CD4-positive, alpha-beta T cell treated with Interleukin-4 for 4 hours (primary cell): ENCODE results near the gene PSORS1C1.

Experiments used
- DNase-seq: peaks from one replicate; pipeline ENCODE4 v3.0.0-alpha.2; 2020

Gene PSORS1C1

DNA sequence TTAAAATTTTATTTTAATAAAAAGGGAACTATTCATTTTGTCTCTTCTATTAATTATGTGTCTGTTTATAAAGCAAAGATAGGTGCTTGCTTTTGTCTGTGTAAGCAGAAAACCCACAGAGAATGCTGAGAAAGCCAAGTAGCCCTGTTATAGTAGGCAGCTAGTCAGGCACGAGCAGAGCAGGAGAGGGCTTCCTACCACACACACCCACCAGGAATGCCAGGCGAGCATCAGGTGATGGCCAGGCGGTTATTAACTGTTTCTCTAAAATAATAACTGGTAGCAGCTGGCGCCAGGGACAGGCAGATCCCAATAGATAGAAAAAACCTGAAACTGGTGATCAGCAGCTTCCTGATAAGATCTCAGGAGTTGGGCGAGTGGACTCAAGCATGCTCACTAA is 17.9 kb upstream of the PSORS1C1 start:
- no peak for DNase-seq

DNA sequence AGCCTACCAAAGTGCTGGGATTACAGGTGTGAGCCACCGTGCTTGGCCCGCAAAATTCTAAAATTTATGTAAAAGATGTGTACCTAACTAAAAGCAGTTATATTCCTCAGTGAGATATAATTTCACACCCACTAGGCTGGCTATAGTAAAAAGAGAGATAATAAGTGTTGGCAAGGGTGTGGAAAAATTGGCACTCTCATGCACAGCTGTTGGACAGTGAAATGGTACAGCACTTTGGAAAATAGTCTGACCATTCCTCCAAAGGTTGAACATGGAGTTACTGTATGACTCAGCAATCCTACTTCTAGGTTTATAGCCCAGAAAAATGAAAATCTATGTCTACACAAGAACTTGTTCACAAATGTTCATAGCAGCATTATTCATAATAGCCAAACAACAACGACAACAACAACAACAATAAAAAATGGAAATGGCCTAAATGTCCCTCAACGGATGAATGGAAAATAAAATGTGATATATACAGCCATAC is 16.1 kb upstream of the PSORS1C1 start:
- no peak for DNase-seq

DNA sequence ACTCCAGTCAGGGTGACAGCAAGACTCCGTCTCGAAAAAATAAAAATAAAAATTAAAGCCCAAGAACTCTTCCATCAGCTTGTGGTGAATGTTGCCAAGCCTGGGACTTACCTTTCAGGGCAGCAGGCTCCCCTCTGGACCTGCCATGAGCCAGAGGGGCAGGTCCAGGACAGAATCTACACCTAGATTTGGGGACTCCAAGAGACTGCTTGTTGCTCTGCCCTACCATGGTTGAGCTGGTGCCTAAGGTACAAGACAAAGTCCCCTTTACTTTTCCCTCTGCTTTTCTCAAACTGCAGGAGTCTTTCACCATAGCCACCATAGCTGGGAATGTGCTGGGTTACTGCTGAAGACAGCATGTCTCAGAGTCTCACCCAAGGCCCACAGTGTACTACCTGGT is 11.5 kb upstream of the PSORS1C1 start:
- DNase-seq, result no peak

DNA sequence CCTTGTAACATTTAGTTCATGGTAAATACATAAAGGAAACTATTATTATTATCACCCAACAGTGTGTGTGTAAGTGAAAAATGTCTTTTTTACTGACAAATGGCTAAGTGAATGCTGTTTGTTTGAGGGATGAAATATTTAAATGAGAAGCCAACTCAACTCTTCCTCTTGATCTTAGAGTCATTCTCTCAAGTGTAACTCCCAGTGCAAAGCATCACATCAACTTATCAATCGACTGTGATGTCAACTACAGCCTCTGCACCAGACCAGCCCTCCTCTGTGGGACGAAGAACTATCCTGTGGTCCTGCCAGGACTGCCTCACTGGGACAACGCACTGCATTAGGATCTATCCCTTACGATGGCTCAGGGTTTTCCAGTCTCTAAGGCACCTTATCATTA is 7.5 kb upstream of the PSORS1C1 start:
- no peak for DNase-seq

DNA sequence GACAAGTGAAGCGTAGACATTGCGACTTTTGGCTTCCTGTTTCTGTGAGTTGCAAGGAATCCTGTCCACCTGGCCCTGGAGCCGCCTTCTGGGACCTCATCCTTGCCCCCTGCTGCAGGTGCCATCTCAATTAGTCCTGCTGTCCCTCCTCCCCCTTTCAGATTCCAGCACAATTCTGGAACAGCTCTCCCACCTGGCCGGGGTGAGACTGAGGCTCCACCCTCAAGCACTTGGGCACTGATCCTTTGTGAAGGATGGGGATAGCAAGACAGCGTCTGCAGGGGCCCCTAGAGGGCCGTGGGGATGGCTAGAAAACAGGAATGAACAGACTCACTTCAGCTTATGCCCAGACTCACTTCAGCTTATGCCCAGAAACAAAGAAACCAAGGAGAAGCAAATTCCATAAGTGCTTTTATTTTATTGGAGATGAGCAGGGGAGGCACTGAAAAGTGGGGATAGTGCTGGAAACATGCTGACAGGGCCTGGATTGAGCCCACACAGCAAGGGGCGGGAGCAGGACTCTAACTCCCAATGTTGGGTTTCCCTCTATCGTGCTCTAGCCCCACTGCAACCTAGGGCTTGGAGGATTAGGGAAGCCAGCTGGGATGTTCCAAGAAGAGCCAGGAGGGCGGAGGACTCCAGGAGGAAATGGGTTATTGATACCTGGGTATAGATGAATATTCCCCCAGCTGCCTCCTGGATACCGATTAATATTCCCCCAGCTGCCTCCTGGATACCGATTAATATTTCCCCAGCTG is 3.6 kb upstream of the PSORS1C1 start:
- no peak for DNase-seq

DNA sequence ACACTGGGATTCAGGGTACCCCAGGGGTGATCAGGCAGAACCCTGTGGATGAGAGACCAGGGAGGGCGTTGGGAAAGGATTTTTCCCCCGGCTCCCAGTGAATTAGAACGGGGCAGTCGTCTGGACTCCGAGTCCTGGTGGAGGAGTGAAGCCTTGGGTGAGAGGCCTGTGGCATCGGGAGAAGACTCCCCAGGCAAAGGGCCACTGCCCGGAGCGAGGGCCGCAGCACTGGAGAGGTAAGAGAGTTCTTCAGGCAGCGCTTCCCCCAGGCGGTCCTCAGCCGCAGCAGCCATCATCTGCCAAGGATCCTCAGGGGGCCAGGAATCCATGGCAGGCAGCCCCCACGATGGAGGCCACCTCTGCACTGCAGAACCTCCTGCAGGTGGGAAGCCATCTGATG is 2.9 kb upstream of the PSORS1C1 start:
- no peak for DNase-seq

DNA sequence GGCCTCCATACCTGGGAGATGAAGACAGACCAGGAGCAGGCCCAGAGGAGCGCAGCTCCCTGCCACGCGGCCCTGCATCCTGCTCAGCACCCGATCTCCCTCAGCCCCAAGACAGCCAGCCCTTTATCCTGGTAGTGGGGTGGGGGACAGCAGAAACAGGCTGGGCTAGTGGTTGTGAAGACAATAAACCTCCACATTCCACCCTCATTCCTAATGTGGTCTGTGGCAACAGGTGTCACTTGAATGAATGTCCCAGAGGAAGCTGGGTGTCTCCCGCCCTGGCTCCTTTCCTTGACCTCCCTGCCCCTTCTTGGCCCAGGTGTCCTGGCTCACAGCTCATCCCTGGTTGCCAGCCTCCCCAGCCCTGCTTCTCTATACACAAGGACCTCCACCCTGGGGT is 2.1 kb upstream of the PSORS1C1 start, which contains the start of gene C6orf15:
C6orf15 (minus strand) TSS at position 98 of the 400 bp plus-strand sequence; CDS start at position 78, 20 bp downstream.
- no peak for DNase-seq

DNA sequence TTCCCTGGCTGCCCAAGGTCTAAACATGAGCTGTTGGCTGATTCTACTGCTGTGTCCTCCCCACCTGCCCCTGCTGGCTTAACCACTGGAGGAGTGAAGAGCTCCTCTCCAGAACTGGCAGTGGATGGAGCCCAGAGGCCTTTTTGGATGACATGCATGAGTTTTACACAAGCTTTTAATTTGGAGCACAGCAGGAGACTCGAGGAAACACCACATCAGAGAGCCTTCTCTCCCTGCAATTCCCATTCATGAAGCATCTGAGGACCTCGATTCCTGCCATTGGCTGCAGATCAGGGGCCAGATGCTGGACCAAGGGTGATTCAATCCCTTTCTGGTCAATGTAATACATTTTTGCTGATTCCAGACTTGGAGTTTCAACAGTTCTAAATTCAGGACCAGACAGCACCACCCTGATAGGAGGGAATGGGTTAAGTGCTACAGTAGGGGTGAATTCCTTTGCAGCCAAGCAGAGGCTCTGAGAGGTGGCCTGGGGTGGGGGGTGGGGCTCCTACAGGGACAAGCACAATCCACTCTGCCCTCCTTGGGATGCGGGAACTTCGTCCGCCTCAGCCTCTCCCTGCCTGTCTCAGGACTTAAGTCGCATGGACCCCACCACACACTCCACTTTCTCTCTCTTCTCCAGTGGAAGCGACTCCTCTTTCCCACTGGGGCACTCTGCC is 599 bp upstream of the PSORS1C1 start:
- no peak for DNase-seq

DNA sequence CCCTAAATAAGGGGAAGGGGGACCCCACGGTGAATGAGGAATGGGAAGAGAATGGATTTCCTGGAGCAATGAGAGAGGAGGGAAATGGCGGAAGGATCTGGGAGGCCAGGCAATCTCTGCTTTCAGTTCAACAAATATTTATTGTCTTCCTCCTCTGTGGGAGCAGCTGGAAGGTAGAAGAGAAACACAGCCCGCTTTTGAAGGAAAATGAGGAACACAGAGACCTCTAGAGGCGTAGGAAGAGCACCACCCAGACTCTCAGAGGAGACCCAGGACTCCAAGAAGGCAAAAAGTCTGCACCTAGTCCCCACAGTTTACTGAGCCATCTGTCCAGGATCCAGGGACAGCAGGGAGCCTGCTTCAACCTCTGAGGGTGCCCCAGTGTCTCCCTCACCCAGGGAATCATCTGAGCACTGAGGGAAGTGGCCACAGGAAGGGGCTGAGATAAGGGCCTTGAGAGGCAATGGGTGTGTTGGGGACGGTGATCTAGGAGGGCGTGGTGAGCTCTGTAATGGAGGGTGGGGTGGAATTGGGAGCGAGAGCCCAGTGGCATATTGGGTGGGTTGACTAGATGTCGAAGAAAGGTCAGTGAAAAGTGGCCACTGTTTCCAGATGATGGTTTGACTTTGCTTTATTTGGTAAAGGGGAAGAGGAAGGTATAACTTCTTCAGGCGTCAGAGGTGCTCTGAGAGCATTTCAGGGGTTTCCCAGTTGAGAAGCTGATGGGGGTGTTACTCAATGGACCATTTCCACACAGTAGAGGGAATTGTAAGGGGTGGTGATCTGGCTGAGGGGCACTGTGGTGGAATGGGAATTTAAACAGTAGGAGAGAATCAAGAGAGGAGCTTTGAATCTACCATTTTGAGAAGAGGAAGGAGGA is 610 bp downstream of the PSORS1C1 start:
- DNase-seq, result no peak

DNA sequence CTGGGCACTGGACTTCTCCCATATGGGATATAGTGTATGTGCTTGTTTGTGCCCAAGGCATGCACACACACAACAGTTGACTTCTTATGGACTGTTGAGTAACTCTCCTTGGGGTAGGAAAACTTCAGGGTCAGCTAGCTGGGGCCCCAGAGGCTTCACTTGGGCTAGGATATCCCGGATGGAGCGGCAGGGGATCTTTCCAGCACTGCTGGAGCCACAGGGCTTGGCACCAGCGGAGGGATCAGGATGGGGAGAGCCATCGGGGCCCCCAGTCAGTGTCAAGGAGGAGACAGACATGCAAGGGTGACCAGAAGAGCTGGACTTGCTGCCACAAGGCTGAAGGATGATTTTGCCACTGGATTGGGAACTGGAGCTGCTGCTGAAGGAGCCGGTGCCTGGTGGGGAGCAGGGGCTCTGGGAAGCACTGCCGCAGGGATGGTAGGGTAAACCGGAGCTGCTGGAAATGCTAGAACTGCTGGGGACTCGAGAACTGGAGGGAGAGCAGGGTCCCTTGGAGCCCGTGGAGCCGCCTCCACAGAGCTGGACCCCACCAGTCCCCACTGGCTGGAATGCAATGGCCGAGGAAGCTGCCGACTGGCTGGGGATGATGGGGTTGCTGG is 1.5 kb downstream of the PSORS1C1 start:
- no peak for DNase-seq

DNA sequence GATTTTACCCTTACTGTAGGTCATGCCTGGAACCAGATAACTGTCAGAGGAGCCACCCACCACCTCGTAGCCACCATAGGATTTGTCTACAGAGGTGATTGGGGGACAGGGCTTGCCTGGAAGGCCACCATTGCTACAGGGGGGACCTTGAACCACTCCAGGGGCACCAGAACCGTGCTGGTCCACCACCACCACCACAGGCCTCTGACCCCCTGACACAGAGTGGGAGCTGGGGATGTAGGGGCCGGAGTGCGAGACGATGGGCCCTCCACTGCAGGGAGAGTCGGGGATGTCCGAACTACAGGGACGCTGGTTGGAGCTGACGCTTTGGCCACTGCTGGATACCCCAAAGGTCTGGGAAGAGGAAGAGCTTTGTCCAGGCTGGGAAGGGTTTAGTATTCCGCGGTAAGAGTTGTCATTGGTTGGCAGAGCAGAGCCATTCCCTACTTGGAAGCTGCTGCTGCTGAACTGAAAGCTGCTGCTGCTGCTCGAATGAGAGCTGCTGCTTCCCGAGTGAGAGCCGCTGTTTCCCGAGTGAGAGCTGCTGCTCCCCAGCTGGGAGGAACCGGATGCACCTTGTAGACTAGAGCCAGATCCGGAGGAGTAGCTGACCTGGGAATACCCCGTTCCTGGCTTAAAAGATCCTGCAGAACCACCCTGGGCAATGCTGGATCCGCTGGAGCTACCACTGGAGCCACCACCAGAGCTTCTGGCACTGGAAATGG is 2.2 kb downstream of the PSORS1C1 start:
- DNase-seq, result no peak

DNA sequence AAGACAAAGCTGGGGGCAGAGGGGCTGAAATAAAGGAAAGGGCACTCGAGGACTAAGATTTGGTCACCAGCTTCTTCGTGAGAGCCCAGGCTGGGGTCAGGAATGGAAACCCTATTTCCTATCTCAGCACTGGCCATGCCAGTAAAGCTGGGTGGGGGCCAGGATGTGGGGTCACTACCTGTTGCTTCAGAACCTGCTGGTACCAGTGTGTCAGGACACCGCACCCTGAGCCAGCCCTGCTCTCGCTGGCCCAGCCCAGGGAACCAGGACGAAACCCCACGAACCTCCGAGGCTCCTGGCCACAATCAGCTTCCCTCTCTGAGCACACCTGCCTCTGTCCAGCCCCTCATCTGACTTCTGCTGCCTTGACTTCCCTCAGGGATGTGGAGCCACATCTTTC is 3.6 kb downstream of the PSORS1C1 start:
- DNase-seq, result no peak

DNA sequence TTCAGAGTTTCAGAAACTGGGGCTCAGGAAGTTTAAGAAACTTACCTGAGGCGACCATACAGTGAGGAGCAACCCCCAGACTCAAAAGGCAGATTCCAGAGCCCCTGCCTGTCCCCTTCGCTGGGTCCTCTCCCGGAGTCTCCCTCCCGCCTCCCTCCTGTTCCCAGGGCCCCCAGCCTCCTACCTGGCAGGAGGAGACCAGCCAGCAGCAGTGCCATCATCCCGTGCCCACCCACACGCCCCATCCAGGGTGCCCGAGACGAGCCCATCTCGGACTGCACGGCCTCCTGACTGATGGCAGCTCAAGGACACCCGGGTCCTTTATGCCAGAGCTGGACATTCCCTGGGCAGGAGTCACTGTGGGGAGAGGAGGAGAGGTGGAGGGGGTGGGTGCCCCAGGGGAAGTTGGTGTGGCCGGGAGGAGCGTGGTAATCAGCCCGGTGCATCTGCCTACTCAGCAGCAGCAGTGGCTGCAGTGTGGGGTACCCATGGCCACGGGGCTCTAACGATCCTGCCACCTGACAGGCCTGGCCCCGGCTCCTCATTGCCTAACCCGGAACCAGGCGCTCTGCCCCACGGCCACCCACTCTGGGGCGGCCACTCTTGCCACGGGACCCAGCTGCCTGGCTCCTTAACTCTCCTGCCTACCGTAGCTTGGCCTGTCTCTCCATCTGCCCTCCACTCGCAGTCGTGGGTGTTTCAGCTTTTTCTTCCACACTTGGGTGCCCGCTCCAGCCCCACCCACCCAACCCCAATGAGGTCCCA is 5.7 kb downstream of the PSORS1C1 start, which contains the start of gene CDSN:
CDSN (minus strand) TSS at position 296 of the 765 bp plus-strand sequence; CDS start at position 269, 27 bp downstream.
- DNase-seq, result no peak

DNA sequence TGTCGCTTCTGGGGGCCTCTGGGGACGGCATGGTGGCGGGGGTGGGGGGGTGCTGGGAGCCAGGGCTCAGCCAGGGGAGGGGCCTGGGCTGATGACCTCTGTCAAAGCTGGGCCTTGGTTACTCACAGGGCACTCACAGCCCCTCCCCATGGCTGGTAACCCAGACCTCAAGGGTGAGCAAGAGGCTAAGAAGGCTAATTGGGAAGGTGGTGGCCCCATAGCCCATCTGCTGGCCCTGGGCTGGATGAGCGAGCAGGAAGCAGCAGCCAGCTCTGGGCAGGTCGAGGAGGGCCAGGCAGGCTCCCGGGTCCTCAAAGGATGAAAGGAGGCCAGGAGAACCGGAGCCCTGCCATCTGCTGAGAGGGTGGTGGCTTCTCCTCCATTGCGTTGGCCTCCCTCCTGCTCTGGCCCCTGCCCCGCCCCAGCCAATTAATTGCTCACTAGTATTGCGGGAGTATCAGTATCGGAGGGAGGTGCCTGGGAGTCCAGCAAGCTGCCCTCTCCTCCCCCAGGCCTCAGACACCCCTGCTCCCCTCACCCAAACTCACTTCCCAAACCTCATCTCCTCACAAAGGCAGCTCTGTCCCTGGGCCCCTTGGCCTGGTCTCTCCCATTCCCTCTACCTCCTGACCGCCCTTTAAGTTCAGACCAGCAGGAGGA is 6.7 kb downstream of the PSORS1C1 start:
- DNase-seq, result no peak

DNA sequence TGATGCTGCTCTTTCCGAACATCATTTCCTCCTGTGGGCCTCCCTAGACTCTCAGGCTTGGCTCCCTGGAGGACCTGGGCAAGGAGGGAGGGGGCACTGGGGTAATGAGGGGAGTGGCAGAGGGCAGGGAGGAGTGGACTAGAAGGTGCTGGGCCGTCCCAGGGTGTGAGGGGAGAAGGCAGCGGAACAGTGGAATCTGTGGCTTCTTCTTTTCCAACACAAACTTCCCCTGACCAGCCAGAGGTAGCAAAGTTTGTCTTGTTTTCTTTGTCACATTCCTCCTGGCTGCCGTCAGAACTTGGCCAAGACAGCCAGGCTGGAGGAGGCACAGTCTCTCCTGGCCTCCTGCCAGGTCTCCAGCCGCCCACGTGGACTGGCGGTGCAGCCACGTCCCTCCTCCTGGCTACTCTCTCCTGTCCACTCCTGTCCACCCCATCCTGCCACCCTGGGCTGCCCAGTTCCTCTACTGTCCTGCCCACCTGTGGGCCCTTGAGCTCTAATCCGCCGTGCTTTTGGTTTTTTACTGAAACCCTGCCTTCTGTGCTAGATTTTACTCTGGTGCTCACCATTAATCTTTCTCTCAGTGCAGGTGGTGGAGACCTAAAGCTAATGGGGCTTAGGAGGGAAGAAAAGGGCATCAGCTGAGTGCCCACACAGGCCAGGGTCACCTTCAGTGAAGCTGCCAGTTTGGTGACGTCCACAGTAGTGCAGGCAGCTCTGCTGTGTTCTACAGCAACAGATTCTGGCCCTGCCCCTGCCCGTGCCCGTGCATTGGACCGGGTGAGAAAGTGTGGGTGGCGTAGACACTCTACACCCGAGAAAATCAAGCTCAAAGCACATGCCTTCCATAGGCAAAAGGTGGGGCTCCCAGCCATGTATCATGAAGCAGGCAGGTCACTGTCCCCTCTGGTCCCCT is 8.4 kb downstream of the PSORS1C1 start:
- DNase-seq, result no peak

DNA sequence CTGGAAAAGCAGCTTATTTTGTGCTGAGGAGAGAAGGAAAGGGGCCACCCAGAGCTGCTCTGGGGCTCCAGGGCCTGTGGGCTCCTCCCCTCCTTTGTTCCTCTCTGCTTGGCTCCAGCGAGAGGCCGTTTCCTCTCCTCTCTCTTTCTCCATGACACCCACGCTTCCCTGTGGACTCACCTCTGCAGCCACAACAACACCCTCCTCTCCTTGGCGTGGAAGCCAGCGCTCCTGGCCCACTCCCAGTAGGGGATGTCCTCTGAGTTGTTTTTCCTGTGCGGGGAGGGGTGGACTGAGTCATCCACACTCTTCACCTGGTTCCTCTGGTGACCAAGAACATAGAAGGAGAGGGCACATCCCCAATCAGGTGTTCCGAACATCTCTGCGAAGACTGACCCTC is 10.6 kb downstream of the PSORS1C1 start:
- DNase-seq, result no peak

DNA sequence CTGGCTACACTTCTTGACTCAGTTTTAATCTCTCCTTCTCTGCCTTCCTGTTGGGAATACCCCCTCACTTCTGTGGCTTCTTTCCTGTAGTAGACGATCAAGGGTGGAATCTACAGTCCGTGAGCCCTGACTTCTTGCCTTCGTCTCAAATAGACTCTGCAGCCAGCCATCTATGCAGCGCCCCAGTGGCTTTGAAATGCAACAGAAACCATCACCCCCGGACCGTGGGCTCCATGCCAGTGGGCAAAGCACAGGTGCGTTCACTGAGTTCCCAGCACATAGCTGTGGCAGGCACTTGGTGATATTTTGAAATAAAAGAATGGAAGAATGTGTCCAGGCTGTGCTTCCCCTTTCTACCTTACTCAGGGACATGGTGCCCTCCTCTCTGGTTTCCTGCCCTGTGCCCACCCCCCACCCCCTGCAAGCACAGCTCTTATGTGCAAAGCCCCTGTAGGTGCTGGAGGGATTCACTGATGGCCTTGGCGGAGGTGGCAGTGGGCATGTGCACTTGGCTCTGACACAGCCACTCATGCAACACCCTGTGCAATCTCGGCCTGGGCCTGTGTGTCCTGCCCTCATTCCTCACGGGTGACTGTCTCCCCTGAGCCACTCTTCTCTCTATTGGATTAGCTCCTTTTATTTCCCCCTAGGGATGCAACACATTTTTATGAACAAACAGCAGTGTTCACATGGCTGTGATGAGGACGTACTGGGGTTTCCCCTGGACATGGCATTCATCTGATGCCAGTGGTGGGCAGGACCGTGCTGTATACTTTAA is 11.2 kb downstream of the PSORS1C1 start:
- DNase-seq, result no peak

DNA sequence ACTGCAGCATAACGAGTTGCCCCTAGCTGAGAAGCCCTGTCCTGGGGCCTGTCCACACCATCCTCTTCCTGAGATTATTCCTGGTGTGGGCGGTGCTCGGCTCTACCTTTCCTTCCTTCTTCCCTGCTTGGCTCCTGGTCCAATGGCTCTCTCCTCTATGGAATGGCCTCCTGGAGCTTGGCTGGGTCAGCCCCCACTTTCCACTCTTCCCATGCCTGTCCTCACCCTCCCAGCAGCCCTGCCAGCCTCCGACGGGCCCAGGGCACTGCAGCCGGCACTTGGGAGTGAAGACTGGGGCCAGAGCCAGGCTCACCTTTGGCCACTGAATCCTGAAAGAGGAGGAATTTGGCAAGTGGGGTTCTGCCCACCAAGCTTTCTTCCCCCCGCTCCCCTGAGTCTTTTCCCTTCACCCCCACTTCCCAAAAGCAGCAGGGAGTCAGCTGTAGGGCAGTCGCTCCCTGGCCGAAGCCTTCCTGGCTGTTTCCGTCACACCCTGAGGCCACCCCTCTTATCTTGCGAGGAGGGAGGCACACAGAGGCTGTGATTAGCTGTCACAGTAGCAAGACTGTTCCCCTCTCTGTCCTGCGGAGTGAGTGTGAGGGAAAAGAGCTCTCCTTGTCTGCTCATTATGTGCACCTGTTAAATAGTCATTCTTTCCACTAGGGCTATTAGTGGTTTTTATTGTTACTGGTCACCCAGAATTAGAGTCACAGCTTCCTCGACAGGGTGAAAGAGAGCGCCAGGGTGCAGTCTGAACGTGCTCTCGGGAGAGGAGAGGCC is 12.0 kb downstream of the PSORS1C1 start:
- DNase-seq, result no peak
